ENCODE data around the gene PGAP3.
"Not testable (repeated sequence)": the region's sequence is repeated elsewhere in the genome, so short reads cannot be mapped to it uniquely, and the experiment has no call there.

The PGAP3 gene

GRCh38 chr17:39715375-39716072 lies 27.7 kb upstream of the PGAP3 start:
- DNase-seq: no peak

- DNase-seq: no peak
These were observed 26.4 kb upstream of the PGAP3 start for GRCh38 chr17:39714234-39714633.

- no peak for DNase-seq
These were observed 24.0 kb upstream of the PGAP3 start for GRCh38 chr17:39711851-39712250.

GRCh38 chr17:39711071-39711470 lies 23.2 kb upstream of the PGAP3 start:
- DNase-seq: not testable (repeated sequence)

- no peak for DNase-seq
These were observed 22.4 kb upstream of the PGAP3 start for GRCh38 chr17:39709998-39710964.

- DNase-seq: no peak
These were observed 21.6 kb upstream of the PGAP3 start for GRCh38 chr17:39709319-39709997.

- DNase-seq: no peak
These were observed 19.1 kb upstream of the PGAP3 start for GRCh38 chr17:39706921-39707337.

GRCh38 chr17:39706383-39706782 lies 18.5 kb upstream of the PGAP3 start:
- DNase-seq: no peak

GRCh38 chr17:39705786-39706348 lies 18.0 kb upstream of the PGAP3 start:
- DNase-seq: no peak

- DNase-seq: no peak
These were observed 17.1 kb upstream of the PGAP3 start for GRCh38 chr17:39704821-39705551.

GRCh38 chr17:39703913-39704312 lies 16.1 kb upstream of the PGAP3 start:
- no peak for DNase-seq

- DNase-seq: no peak
These were observed 15.3 kb upstream of the PGAP3 start for GRCh38 chr17:39702901-39703893.

GRCh38 chr17:39701784-39702422 lies 14.0 kb upstream of the PGAP3 start:
- no peak for DNase-seq

GRCh38 chr17:39701012-39701783 lies 13.3 kb upstream of the PGAP3 start:
- DNase-seq: no peak

- DNase-seq: no peak
These were observed 12.5 kb upstream of the PGAP3 start for GRCh38 chr17:39700148-39700987.

GRCh38 chr17:39699818-39700147 lies 11.9 kb upstream of the PGAP3 start, which contains the start of gene ERBB2:
Gene ERBB2 (plus strand): TSS chr17:39700064. CDS start chr17:39700239, 175 bp downstream.
- no peak for DNase-seq

GRCh38 chr17:39699157-39699817 lies 11.4 kb upstream of the PGAP3 start:
- not testable (repeated sequence) for DNase-seq

- no peak for DNase-seq
These were observed 10.1 kb upstream of the PGAP3 start for GRCh38 chr17:39697961-39698360.

All from stimulated activated CD4-positive, alpha-beta T cell treated with anti-CD3 and anti-CD28 coated beads, Interleukin-1b, Interleukin-23, amount 100 ng/mL, for 48 hours (primary cell).